Mesenchymal stem cell (in vitro differentiated cells and primary cell): ENCODE measurements around the gene SNX3.

Source experiments
- DNase-seq: peaks from one replicate; pipeline ENCODE4 v3.0.0-alpha.2; 2013
- H2AFZ ChIP-seq: one replicate; pipeline ENCODE4 v1.6.1; 2013; ENCODE audit warnings: low read depth, mild to moderate bottlenecking, control low read depth, inconsistent platforms, low read length, moderate library complexity
- H2AK5ac ChIP-seq: 2 replicates; pipeline ENCODE4 v1.6.1; 2013; ENCODE audit warnings: low read length, moderate library complexity, mild to moderate bottlenecking, inconsistent platforms; ENCODE audit not compliant: severe bottlenecking
- H2BK120ac ChIP-seq: one replicate; pipeline ENCODE4 v1.6.1; 2013; ENCODE audit warnings: low read depth, mild to moderate bottlenecking, inconsistent platforms, low read length, moderate library complexity
- H2BK12ac ChIP-seq, 2 experiments: one replicate each; pipeline ENCODE4 v1.6.1; 2013; ENCODE audit warnings: inconsistent platforms in 2 of 2, low read length in 2 of 2, mild to moderate bottlenecking in 2 of 2, moderate library complexity in 2 of 2, control low read depth in 1 of 2
- H2BK15ac ChIP-seq: one replicate; pipeline ENCODE4 v1.6.1; 2013; ENCODE audit warnings: mild to moderate bottlenecking, low read depth, inconsistent platforms; ENCODE audit not compliant: poor library complexity, severe bottlenecking
- H2BK5ac ChIP-seq: 2 replicates; pipeline ENCODE4 v1.6.1; 2013; ENCODE audit warnings: low read depth, mild to moderate bottlenecking, low read length, control low read depth, inconsistent platforms; ENCODE audit not compliant: poor library complexity, severe bottlenecking
- H3K14ac ChIP-seq, 2 experiments: one replicate each; pipeline ENCODE4 v1.6.1; 2013; ENCODE audit warnings: inconsistent platforms in 2 of 2, low read length in 2 of 2, control low read depth in 1 of 2, mild to moderate bottlenecking in 1 of 2, moderate library complexity in 1 of 2
- H3K18ac ChIP-seq, 2 experiments: one replicate each; pipeline ENCODE4 v1.6.1; 2013; ENCODE audit warnings: inconsistent platforms in 2 of 2, low read length in 2 of 2, control low read depth in 1 of 2, low read depth in 1 of 2, mild to moderate bottlenecking in 1 of 2
- H3K23ac ChIP-seq, 2 experiments: one replicate each; pipeline ENCODE4 v1.6.1; 2013; ENCODE audit warnings: inconsistent platforms in 2 of 2, low read length in 2 of 2, mild to moderate bottlenecking in 2 of 2, moderate library complexity in 2 of 2, control low read depth in 1 of 2
- H3K27ac ChIP-seq: 2 replicates; pipeline ENCODE4 v1.5.1; 2013; ENCODE audit warnings: mild to moderate bottlenecking, moderate library complexity, low read length, control low read depth, inconsistent platforms; ENCODE audit not compliant: poor library complexity, severe bottlenecking
- H3K27me3 ChIP-seq, 2 experiments: 2 replicates each; pipeline versions ENCODE4 v1.6.1 to v1.7.0; 2013; ENCODE audit warnings: low read length in 2 of 2, mild to moderate bottlenecking in 2 of 2, moderate library complexity in 2 of 2, control low read depth in 1 of 2, inconsistent platforms in 1 of 2; ENCODE audit not compliant: control insufficient read depth in 1 of 2, insufficient read depth in 1 of 2
- H3K36me3 ChIP-seq, 2 experiments: 2 replicates each; pipeline versions ENCODE4 v1.6.1 to v1.7.0; 2013; ENCODE audit warnings: low read length in 2 of 2, control low read depth in 1 of 2, inconsistent platforms in 1 of 2, low read depth in 1 of 2, mild to moderate bottlenecking in 1 of 2; ENCODE audit not compliant: insufficient read depth in 2 of 2, control insufficient read depth in 1 of 2
- H3K4ac ChIP-seq, 2 experiments: one replicate each; pipeline ENCODE4 v1.6.1; 2013; ENCODE audit warnings: inconsistent platforms in 2 of 2, low read length in 2 of 2, mild to moderate bottlenecking in 2 of 2, moderate library complexity in 2 of 2, control low read depth in 1 of 2, low read depth in 1 of 2
- H3K4me1 ChIP-seq: 2 replicates; pipeline ENCODE4 v1.6.1; 2013; ENCODE audit warnings: low read depth, low read length, control low read depth; ENCODE audit not compliant: control insufficient read depth, insufficient read depth
- H3K4me2 ChIP-seq: 2 replicates; pipeline ENCODE4 v1.6.1; 2013; ENCODE audit warnings: low read length, mild to moderate bottlenecking, inconsistent platforms; ENCODE audit not compliant: poor library complexity, severe bottlenecking
- H3K4me3 ChIP-seq, 2 experiments: 2 replicates each; pipeline versions ENCODE4 v1.5.1 to v1.7.0; 2013; ENCODE audit warnings: low read length in 2 of 2, mild to moderate bottlenecking in 2 of 2, control low read depth in 1 of 2, low read depth in 1 of 2; ENCODE audit not compliant: insufficient read depth in 1 of 2
- H3K79me1 ChIP-seq: replicated peaks from 2 replicates; pipeline ENCODE4 v1.6.1; 2013; ENCODE audit warnings: mild to moderate bottlenecking, control low read depth, low read length, inconsistent platforms; ENCODE audit not compliant: poor library complexity, severe bottlenecking
- H3K9ac ChIP-seq: 2 replicates; pipeline ENCODE4 v1.7.0; 2013; ENCODE audit warnings: mild to moderate bottlenecking, low read length, moderate library complexity
- H3K9me3 ChIP-seq: 2 replicates; pipeline ENCODE4 v1.7.0; 2013; ENCODE audit warnings: mild to moderate bottlenecking, low read length; ENCODE audit not compliant: control insufficient read depth
- H4K8ac ChIP-seq: one replicate; pipeline ENCODE4 v1.6.1; 2013; ENCODE audit warnings: inconsistent platforms, mild to moderate bottlenecking, low read length, moderate library complexity
- H4K91ac ChIP-seq: one replicate; pipeline ENCODE4 v1.6.1; 2013; ENCODE audit warnings: mild to moderate bottlenecking, low read length, inconsistent platforms
- WGBS: methylation state at CpG from one replicate; pipeline ENCODE4 v1.1.7; 2013; ENCODE audit warnings: mixed read lengths; 5-methylcytosine and 5-hydroxymethylcytosine counted together

Gene SNX3

DNA sequence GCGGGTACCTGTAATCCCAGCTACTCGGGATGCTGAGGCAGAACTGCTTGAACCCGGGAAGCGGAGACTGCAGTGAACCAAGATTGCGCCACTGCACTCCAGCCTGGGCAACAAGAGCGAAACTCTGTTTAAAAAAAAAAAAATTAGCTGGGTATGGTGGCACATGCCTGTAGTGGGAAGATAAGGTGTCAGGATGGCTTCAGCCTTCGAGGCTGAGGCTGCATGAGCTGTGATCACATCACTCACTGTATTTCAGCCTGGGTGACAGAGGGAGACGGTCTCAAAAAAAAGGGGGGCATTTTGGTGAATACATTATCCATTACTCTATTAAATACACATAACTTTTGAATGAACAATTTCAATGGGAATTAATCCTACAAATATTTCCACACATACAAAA, 32.4 kb downstream of the SNX3 start:
- Histone ChIP-seq H3K36me3 (no peaks in the 10 kb centered on the region), H3K14ac (no peak overlapping the region), H3K4me3 (no peak overlapping the region), H2AK5ac (no peak overlapping the region), H3K9me3 (no peaks in the 10 kb centered on the region), H3K4me1 (no peaks in the 10 kb centered on the region), H2BK15ac (no peak overlapping the region), H2AFZ (no peak overlapping the region), H3K18ac (no peak overlapping the region), H2BK12ac (no peak overlapping the region), H3K27me3 (no peaks in the 10 kb centered on the region), H3K27ac (no peak overlapping the region), H3K23ac (no peak overlapping the region), H3K4ac (no peak overlapping the region), H3K9ac (no peak overlapping the region), H3K4me2 (no peak overlapping the region), H4K8ac (no peak overlapping the region), H2BK120ac (no peak overlapping the region), H3K79me1 (peaks cover 23% of the 10 kb centered on the region), H4K91ac (no peak overlapping the region), H2BK5ac (no peak overlapping the region)
- no peak for DNase-seq
- over 99% methylated on average over 7 of the region's 8 CpGs for WGBS

DNA sequence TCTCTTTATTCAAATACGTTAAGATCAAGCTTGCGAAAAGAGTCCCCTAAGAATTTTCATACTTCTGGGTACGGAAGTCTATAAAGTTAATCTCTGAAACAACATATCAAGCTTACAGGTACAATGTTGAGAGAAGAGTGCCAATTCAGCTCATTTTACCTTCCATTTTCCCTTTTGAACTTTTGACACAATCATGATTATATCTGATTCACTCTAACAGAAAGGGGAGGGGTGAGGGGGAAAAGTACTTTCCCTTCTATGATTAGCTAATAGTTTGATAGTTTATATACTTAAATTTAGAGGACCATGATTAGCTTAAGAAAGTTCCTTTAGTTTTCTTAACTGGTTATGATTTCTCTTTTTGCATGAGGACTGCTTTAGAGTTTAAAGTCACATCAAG, 33.5 kb downstream of the SNX3 start:
- H3K27ac ChIP-seq = no peak overlapping the region
- no peak overlapping the region for H2BK15ac ChIP-seq
- no peak overlapping the region for H2BK12ac ChIP-seq
- no peaks in the 10 kb centered on the region for H3K9me3 ChIP-seq
- no peak overlapping the region for H3K23ac ChIP-seq
- no peak overlapping the region for H2BK5ac ChIP-seq
- DNase-seq = no peak
- H2AK5ac ChIP-seq = no peak overlapping the region
- no peak overlapping the region for H3K9ac ChIP-seq
- H3K4ac ChIP-seq = no peak overlapping the region
- no peak overlapping the region for H4K8ac ChIP-seq
- H2AFZ ChIP-seq = no peak overlapping the region
- no peak overlapping the region for H3K4me3 ChIP-seq
- 100% methylated on average over 2 of the region's 3 CpGs for WGBS
- no peaks in the 10 kb centered on the region for H3K27me3 ChIP-seq
- H3K79me1 ChIP-seq = peaks cover 21% of the 10 kb centered on the region
- no peak overlapping the region for H3K18ac ChIP-seq
- H3K4me1 ChIP-seq = no peaks in the 10 kb centered on the region
- H2BK120ac ChIP-seq = no peak overlapping the region
- no peak overlapping the region for H4K91ac ChIP-seq
- no peak overlapping the region for H3K4me2 ChIP-seq
- peaks cover 0 to 3% of the 10 kb centered on the region in 2 experiments for H3K36me3 ChIP-seq
- no peak overlapping the region for H3K14ac ChIP-seq

DNA sequence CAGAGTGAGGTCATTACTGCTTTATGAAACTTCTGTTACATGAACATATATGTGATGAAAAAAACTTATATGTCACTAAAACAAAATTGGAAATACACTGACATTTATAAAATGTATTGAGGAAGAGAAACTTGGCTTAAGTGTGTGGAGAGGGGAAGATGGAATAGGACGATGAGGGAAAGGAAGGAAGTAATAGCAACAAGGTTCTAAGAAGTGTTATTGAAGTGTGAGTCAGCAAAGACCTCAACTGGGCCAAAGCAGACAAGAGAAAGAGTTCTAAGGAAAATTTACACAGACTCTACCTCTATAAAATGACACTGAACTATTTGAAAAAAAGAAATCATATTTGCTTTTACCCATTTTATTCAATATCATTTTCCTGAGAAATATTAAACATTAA, 38.3 kb downstream of the SNX3 start:
- Histone ChIP-seq H2AFZ (no peak overlapping the region), H2BK15ac (no peak overlapping the region), H3K27me3 (no peaks in the 10 kb centered on the region), H3K9ac (no peak overlapping the region), H3K4me2 (no peak overlapping the region), H3K4me1 (no peaks in the 10 kb centered on the region), H3K4ac (no peak overlapping the region), H4K8ac (no peak overlapping the region), H3K4me3 (no peak overlapping the region), H2BK5ac (no peak overlapping the region), H2AK5ac (no peak overlapping the region), H2BK12ac (no peak overlapping the region), H2BK120ac (no peak overlapping the region), H3K23ac (no peak overlapping the region), H3K36me3 (peaks cover 7 to 50% of the 10 kb centered on the region in 2 experiments), H3K9me3 (peaks cover 5% of the 10 kb centered on the region), H3K27ac (no peak overlapping the region), H3K79me1 (peaks cover 22% of the 10 kb centered on the region), H4K91ac (no peak overlapping the region), H3K14ac (no peak overlapping the region), H3K18ac (no peak overlapping the region)
- DNase-seq = peak; percentile 19
- 43% methylated on average over 1 of the region's 1 CpG for WGBS

DNA sequence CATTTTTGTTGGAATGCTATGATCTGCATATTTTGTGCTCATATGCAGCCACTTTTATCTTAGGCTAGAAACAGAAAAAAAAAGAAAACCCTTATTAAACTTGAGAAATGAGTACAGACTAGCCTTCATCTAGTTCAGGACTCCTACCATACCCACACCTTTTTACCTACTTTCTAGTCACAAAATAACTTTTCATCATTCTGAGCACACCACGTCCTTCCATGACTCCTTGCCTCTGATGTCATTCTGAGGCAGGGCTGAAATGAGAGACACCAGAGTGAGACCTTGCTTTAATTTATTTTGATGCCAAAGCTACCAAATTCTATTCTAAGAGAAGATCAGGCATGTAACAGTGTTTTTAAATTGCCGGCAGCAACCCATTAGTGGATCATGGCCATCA, 38.8 kb downstream of the SNX3 start:
- Histone ChIP-seq H3K27me3 (no peaks in the 10 kb centered on the region), H3K23ac (no peak overlapping the region), H3K36me3 (peaks cover 7 to 54% of the 10 kb centered on the region in 2 experiments), H4K8ac (no peak overlapping the region), H4K91ac (no peak overlapping the region), H3K14ac (no peak overlapping the region), H3K79me1 (peaks cover 22% of the 10 kb centered on the region), H3K18ac (no peak overlapping the region), H3K4me2 (no peak overlapping the region), H3K9ac (no peak overlapping the region), H3K27ac (no peak overlapping the region), H2BK120ac (no peak overlapping the region), H2BK12ac (no peak overlapping the region), H2BK5ac (no peak overlapping the region), H3K4me1 (no peaks in the 10 kb centered on the region), H3K4ac (no peak overlapping the region), H2AK5ac (no peak overlapping the region), H2AFZ (no peak overlapping the region), H3K4me3 (no peak overlapping the region), H2BK15ac (no peak overlapping the region), H3K9me3 (peaks cover 5% of the 10 kb centered on the region)
- WGBS = 100% methylated on average over 2 of the region's 2 CpGs
- no peak for DNase-seq
